GM21786 (cell line): ENCODE data around the gene INAFM2.

Source experiments
- ATAC-seq: cut with Tn5 transposase; IDR thresholded peaks from one replicate; pipeline ENCODE4 v1.9.1; 2021; ENCODE audit not compliant: unreplicated experiment

Gene INAFM2

GRCh38 chr15:40323239-40323952 lies at the start of gene INAFM2:
INAFM2 (plus strand) TSS chr15:40323692; CDS start chr15:40324056, 364 bp downstream.
- ATAC-seq, result peak; percentile 83

GRCh38 chr15:40274350-40275274 lies 48.9 kb upstream of the INAFM2 start:
- ATAC-seq, result peak; percentile 52

- ATAC-seq, result no peak
These were observed 48.0 kb upstream of the INAFM2 start for GRCh38 chr15:40275523-40275922.

GRCh38 chr15:40275954-40276353 lies 47.5 kb upstream of the INAFM2 start:
- ATAC-seq, result no peak

GRCh38 chr15:40276927-40277326 lies 46.6 kb upstream of the INAFM2 start:
- no peak for ATAC-seq

GRCh38 chr15:40277471-40277870 lies 46.0 kb upstream of the INAFM2 start:
- ATAC-seq, result no peak

- ATAC-seq, result no peak
These were observed 45.5 kb upstream of the INAFM2 start for GRCh38 chr15:40278026-40278425.

GRCh38 chr15:40279437-40280141 lies 43.9 kb upstream of the INAFM2 start:
- ATAC-seq, result no peak

- ATAC-seq, result no peak
These were observed 43.0 kb upstream of the INAFM2 start for GRCh38 chr15:40280260-40281056.

GRCh38 chr15:40281057-40281800 lies 42.3 kb upstream of the INAFM2 start:
- no peak for ATAC-seq

GRCh38 chr15:40281801-40282146 lies 41.7 kb upstream of the INAFM2 start:
- no peak for ATAC-seq

- no peak for ATAC-seq
These were observed 41.2 kb upstream of the INAFM2 start for GRCh38 chr15:40282147-40282868.

- ATAC-seq, result no peak
These were observed 40.5 kb upstream of the INAFM2 start, which contains the start of gene ANKRD63 for GRCh38 chr15:40282869-40283614. ANKRD63 (minus strand) TSS chr15:40283064; CDS start chr15:40282586, 478 bp downstream.

- ATAC-seq, result no peak
These were observed 39.7 kb upstream of the INAFM2 start for GRCh38 chr15:40283615-40284300.

- no peak for ATAC-seq
These were observed 38.3 kb upstream of the INAFM2 start for GRCh38 chr15:40285151-40285550.

GRCh38 chr15:40285554-40286011 lies 37.9 kb upstream of the INAFM2 start:
- ATAC-seq, result no peak

GRCh38 chr15:40286061-40286532 lies 37.4 kb upstream of the INAFM2 start:
- ATAC-seq, result no peak

- no peak for ATAC-seq
These were observed 36.7 kb upstream of the INAFM2 start for GRCh38 chr15:40286794-40287193.
